DMS79 treated with DMSO at 0.1 percent for 48 hours (cell line): ENCODE measurements around the gene RSRP1.
"Not testable (repeated sequence)": the region's sequence is repeated elsewhere in the genome, so short reads cannot be mapped to it uniquely, and the experiment has no call there.

ENCODE experiments used
- DNase-seq: peaks from one replicate; lab custom pipeline; 2025; lab: John Stamatoyannopoulos, UW

Gene RSRP1

DNA sequence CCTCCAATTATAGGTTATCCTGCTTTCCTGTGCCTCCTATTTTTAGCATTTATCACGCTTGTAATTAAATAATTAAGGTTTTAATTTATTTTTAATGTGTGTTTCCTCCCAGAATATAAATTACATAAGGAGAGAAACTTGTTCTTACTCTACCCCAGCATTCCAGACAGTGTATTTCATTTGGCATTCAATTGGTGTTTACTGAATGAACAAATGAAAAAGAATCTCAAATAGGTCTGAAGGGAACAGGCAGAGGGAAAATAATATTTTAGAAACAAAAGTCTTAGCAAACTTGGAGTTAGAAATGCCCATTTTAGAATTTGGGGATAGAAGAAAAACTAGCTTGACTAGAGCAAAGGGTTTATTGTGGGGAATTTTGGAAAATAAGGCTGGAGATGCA, 9.9 kb upstream of the RSRP1 start:
- DNase-seq = no peak

DNA sequence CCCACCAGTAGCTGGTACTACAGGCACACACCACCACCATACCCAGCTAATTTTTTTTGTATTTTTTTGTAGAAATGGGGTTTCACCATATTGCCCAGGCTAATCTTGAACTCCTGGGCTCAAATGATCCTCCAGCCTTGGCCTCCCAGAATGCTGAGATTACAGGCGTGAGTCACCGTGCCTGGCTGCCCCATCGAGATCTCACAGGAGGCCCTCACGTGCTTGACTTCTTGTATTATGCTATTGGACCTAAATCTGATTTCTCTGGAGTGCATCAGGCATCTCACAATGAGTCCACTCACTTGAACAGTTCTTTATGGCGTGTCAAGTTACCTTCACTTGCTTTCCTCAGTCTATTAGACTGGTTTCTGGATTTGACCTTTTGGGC, 9.3 kb upstream of the RSRP1 start:
- DNase-seq = peak; percentile 79

DNA sequence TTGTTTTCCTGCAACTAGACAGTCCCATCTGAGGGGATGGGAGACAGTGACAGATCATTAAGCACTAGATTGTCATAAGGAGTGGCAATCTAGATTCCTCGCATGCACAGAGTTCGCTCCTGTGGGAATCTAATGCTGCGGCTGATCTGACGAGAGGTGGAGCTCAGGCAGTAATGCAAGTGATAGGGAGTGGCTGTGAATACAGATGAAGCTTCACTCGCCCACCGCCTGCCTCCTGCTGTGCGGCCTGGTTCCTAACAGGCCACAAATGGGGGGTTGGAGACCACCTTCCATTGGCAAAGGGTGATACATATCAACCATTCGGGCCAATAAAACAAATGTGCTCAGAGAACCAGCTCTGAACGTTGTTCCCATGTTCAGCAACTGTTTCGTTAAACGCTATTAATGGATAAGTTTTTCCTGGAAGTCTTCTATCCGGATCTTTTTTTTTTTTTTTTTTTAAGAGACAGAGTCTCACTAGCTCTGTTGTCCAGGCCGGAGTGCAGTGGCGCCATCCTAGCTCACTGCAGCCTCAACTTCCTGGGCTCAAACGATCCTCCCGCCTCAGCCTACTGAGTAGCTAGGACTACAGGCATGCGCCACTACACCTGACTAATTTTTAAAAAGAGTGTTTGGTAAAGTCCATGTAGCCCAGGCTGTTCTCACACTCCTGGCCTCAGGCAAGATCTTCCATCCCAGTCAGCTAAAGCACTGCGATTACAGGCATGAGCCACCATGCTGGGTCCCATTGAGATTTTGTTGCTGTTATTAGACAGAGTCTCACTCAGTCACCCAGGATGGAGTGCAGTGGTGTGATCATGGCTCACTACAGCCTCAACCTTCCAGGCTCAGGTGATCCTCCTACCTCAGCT, 8.7 kb upstream of the RSRP1 start:
- DNase-seq = no peak

DNA sequence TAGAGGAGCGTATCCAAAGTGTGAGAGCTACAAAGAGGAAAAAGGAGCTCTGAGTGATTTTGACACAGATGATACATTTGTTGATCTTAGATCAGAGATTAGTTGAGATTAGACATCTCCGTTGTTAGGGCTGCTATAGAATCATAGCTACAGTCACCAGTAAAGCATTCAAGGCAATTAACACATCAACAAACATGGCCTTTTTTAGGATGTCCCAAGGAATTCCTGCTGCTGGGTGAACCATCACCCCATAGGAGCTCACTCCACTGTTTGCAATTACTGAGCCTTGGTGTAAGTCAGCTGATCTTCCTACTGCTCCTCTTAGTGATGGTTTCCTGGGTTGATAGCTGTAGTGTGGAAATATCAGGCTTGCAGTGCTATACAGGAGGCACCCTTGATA, 6.7 kb upstream of the RSRP1 start:
- no peak for DNase-seq

DNA sequence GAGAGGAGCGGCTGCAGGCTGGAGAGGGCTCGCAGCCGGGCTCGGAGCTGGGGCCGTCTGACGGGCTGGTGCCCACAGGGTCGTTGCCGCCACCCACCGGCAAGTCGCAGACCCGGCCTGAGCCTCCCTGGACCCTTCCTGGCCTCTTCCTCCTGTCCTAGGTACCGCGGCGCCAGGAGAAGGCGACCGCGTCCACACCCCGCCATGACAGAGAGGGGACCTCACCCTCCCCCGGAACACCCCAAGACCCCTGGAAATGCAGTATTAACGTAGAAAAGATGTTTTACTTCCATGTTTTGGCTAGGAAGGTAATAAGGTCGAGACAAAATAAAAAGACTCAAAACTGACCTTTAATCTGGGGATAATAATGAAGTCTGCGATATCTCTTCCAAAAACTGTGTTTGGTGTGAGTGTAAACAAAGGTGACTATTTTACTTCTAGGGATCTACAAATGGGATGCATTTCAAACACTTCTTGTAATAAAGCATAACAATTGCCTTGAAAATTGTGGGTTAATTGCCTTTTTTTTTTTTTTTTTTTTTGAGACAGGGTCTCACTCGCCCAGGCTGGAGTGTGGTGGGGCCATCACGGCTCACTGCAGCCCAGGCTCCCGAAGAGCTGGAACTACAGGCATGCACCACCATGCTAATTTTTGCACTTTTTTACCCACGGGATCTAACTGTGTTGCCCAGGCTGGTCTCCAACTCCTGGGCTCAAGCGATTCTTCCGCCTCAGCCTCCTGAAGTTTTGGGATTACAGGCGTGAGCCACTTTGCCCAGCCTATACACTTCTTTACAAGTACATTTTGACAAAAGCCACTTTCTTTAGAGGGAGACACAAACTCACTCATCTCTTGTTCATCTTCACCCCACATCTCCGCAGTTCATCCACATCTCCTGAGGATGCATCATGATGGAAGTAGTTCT, 838 bp upstream of the RSRP1 start:
- peak; percentile 81 for DNase-seq

DNA sequence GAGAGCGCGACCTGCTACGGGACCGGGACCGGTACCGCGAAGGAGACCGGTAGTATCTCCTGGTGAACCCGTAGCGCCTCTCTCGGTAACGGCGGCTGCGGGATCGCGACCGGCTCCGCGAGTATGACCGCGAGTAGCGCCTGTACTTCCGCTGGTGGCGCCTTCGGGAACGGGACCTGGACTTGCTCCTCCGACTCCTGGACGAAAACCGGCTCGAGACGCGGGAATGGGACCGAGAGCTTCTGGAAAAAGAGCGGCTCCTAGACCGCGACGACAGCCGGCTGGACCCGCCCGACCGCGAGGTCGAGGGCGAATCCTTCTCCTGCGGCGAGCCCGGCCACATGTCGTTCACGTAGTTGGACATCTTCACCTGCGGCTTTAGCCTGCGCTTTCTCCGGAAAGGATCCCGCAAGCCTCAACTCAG, 642 bp downstream of the RSRP1 start:
- DNase-seq = no peak

DNA sequence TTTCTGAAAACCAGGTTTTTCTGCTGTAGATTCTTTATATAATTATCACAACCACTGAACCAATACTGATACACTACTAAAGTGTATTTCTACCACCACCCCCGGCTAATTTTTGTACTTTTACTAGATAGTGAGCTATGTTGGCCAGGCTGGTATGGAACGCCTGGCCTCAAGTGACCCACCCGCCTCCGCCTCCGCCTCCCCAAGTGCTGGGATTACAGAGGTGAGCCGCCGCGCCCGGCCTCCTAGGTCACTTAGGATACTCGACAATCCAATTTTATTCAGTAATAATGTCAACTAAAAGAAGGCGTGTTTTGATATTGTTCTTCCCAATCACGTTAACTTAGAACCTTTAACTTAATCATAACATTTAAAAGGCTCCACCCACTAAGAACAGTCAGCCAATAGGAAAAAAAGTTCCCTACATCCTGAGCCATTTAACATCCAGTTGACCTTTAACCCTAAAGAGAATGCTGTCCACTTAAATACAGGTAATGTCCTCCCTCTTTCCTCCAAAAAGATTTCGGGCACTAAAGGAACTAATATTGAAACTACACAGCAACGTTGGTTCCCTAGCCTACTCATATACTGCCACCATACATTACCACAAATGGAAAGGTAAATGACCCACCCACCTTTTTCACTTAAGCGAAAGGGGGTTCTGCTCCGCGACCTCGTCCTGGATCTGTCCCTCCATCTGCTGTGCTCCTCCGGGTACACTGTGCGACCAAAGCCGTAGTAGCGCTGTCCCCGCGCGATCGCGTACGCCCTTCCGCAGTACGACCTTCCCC, 1.2 kb downstream of the RSRP1 start:
- no peak for DNase-seq

DNA sequence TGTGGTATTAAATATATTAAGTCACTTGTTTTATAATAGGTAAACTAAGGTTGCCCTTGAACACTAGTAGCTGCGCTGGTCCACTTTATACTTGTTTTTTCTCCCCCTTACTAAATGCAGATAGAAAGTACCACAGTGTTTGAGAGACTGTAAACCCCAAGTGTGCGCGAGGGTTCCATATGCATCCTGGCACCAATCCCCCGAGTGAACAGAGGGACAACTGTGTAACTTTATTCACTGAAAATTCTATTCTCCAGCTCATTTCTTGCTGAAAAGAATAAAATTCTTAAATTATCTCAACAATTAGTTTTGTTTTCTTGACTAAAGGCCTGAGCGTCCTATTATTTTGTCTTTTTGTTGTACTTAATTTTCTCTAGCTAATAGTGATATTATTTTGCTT, 1.9 kb downstream of the RSRP1 start:
- no peak for DNase-seq

DNA sequence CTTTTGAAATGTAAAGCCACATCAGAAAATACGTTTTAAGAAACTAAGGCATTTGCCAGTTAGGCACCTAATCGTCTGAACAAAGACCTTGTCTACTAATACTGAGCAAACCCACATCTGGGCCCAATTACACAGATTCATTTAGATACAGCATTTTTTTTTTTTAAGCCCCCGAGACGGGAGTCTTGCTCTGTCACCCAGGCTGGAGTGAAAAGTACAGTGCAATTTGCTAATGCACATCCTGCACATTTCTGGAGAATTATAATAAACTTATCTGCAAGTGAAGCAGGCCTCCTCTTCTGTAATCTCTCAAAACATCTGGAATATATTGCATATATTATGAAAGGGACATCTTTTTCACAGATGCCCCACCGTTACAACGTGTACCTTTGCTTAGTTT, 3.3 kb downstream of the RSRP1 start:
- DNase-seq = no peak

DNA sequence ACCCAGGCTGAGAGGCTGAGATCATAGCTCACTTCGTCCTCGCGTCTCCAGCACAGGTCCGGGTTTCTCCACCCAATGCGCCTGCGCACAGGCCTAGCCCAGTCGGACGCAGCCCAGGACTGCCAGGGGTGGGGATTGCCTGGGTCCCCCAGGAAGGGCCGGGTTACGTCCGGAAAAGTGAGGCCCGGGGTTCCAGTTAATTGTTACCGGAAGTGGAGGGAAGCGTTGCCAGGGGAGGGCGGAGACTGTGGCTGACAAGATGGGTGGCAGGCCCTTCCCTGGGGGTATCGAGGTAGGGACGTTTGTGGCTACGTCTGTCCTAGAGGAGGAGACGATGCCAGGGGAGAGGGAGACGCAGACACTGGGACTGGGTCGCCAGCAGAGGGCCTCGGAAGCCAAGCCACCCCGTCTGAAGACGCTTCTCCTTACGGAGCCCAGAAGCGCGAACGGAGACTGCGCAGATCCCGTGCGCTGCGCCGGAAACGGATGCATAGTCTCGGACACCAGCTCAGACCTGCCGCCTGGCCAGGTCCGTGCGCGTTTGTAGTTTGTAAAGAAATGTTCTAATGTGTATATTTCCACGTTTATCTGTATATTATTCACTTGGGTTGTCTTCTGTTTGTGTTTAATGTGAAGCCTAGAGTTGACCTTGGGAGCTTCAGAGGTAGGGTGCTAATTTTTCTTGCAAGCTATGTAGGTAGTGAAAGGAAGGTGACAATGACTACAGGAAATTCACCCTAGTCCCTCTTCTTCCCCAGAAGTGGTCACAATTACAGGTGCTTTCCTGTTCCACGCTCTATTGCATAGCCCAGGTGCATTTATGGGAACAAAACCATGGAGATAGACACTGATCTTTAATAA, 7.3 kb downstream of the RSRP1 start:
- peak; percentile 96 for DNase-seq

DNA sequence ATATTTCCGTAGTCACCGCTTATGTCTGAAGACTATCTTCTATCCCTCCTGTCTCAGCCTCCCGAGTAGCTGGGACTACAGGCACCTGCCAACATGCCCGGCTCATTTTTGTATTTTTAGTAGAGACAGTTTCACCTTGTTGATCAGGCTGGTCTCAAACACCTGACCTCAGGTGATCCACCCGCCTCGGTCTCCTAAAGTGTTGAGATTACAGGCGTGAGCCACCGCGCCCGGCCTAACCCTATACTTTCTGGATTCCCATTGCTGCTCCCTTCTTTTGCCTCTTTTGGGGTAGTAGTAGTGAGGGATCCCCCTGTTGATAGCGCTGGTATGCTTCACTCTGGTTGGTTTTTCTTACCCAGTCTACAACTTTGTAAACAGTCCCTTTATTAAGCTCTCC, 9.2 kb downstream of the RSRP1 start:
- DNase-seq = no peak

DNA sequence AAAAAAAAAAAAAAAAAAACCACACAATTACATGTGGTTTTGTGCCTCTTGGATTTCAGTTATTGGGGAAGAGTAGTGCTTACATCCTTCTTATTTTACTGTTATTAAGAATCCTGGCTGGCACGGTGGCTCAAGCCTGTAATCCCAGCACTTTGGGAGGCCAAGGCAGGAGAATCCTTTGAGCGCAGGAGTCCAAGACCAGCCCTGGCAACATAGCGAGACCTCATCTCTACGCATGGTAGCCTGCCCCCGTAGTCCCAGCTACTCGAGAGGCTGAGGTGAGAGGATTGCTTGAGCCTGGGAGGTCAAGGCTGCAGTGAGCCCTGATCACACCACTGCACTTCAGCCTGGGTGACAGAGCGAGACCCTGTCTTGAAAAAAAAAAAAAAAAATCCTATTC, 11.0 kb downstream of the RSRP1 start:
- DNase-seq = not testable (repeated sequence)

DNA sequence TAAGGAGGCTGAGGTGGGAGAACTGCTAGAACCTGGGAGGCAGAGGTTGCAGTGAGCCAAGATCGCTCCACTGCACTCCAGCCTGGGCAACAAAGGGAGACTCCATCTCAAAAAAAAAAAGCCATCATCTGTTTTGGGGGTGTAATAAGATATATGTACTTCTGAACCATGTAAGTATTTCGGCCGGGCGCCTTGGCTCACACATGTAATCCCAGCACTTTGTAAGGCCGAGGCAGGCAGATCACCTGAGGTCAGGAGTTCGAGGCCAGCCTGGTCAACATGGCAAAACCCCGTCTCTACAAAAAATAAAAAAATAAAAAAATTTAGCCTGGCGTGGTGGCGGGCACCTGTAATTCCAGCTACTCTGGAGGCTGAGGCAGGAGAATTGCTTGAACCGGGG, 11.8 kb downstream of the RSRP1 start:
- DNase-seq = not testable (repeated sequence)

DNA sequence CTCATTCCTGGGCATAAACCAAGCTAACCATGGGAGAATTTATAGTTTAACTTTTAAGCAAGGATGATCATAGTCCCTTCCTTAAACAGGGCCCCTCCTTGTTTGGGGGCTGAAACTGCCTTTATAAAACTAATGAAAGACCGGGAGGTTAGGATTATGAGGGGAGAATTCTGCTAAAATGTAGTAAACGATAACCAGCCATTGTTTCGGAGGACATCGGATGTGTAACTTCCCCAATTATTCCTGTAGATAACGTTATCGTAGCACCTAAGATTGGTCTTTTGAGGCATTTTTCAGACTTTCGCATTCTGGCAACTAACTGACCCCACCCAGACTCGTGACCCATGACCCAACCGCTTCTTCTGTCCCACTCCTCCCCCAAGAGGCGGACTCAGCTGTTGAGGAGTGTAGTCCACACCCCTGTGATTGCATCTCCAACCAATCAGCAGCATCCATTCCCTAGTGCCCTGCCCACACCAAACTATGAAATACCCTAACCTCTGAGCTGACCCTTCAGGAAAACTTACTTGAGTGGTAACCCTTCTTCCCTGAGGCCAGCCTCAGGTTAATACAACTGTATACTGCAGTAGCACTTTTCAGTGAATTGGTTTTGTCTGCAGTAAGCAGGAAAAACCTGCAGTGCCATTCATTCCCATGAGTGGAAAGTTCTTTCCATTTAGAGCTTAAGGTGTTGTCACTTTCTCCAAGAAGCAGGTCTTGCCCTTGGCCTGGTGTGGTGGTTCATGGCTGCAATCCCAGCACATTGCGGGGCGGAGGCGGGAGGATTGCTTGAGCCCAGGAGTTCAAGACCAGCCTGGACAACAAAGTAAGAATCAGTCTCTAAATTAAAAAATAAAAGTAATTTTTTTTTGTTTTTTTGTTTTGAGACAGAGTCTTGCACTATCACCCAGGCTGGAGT, 14.1 kb downstream of the RSRP1 start:
- peak; percentile 42 for DNase-seq

DNA sequence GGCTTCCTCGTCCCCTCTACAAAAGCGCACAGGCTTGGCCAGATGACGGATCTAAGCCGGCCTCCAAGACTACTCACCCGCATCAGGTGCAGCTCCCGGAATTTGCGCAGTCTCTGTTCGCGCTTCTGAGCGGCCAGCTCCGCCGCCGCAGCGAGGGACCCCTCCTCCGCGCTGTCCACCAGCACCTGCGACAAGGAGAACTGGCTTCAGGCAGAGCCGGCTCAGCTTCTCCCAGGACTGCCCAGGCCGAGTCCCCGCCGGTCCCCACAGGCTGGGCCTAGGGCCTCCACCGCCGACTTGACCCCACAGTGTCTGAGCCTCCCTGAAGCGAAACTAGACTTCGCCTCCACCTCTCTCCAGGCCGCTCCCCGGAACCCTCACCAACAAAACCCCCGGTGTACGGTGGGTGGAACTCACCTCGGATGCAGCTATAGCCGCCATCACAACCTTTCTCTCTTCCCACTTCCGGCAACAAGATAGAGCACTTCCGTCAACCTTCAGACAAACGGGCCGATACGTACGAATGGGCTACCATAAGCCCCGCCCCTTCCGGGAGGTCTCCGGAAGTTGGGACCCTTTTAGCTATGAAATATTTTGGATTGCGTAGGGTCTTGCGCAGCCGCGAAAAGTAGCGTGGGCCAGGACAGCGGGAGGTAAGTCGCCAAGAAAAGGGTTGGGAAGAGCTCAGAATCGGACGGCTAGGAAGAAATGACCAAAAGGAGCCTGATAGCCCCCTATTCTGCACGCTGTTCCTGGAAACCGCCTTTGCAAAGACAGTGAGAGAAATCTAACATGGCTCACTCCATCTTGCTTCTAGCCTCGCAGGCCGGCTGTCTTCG, 15.0 kb downstream of the RSRP1 start, which contains the start of gene SYF2:
TSS of gene SYF2 (minus strand) at position 476 of the 839 bp plus-strand sequence. CDS start at position 441, 35 bp downstream.
- peak; percentile 96 for DNase-seq

DNA sequence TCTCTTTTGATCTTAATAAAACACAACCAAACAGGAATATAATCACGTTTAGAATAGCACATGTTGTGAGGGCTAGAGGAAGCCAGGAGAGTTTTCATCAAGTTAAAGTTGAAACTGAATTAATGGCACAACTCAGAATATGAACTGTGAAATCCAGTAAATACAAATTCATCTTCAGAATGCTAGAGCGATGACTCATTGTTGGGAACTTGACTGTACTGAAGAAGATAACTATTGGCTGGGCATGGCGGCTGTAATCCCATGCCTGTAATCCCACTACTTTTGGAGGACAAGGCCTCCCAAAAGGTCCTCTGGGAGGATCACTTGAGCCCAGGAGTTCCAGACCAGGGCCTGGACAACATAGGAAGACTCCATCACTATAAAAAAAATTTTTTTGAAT, 23.8 kb downstream of the RSRP1 start:
- DNase-seq = no peak

DNA sequence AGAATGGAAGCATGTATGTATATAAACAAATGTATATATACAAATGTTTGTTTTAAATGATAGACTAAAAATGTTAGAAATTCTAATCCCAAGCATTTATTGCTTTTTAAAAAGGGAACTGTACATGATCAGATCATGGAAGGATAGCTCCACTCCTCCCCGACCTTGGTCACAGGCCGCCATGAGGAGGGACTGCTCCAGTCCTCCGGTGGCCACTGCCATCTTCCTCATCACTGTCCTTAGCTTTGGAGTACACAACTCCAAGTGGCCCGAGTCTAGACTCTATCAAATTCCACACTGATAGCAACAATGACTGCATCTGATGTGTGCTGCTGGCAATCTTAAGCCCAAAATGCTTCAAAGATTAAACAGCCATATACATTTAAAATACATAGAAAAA, 24.6 kb downstream of the RSRP1 start:
- no peak for DNase-seq

DNA sequence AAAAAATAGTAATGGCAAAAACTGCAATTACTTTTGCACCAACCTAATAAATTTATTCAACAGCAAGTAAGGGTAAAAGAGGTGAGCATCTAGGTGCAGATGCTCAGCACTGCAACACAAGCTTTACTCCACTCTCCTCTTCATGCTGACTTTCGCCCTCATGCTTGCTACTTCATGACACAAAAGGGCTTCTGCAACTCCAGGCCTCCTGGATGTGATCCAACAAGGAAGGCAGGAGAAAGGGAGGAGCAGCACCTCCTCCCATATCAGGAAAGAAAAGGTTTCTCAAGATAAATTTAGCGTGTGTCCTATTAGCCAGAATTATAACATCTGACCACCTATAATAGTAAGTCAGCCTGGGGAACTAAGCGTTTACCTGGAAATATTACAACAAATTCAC, 26.6 kb downstream of the RSRP1 start:
- DNase-seq = no peak

DNA sequence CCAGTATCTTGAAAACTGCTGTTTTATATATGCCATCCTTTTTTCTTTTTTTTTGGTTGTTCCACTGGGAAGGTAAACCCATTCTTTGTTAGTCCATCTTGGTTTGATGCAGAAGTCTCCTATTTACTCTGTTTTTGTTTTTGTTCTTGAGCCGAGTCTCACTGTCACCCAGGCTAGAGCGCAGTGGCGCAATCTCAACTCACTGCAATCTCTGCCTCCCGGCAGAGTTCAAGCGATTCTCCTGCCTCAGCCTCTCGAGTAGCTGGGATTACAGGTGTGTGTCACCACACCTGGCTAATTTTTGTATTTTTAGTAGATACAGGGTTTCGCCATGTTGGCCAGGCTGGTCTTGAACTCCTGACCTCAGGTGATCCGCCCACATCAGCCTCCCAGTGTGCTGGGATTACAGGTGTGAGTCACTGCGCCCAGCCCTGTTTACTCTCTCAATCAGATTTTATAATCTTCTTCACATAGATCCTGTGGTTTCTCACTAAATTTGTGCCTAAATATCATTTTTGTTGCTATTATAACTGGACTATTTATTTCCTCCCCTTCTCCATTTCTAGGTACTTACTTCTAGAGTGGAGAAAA, 27.5 kb downstream of the RSRP1 start:
- no peak for DNase-seq
